ENCODE measurements around the gene SH3RF1.

Gene SH3RF1

DNA sequence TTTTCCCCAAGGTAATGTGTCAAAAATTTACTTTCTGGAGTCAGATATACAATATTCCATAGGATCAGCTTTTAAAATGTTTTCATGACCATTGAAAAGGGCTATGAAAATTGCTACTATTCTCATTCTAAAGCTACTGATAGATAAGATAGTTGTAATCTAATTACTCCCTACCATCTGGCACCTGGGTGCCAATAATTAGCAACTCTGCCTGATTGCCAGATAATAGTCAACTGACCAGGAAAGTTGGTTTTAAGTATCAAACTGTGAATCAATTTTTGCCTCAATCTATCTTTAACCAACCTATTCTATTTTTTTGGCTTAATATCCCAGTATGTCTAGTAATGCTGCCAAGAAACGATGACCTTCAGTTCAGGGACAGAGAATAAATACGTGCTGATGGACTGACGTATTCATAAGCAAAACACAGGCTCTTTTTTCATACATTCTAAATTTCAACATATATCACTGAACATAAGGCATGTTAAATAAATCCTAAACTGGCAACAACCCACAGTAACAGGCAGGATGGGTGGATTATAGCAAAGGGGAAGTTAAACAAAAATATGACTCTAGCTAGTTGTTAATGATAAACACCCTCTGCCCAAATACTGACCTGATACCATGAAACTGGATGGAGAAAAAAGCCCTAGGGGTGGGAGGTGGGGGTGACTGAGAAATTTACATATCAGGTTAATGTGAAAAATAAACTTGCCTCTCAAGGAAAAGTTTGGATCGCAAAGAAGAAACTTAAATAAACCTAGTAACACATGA lies 18.2 kb downstream of the SH3RF1 start:
- in situ Hi-C loops (cut with MboI; ENCODE audit: low sequenced_read_pairs) = no loop called here

- in situ Hi-C loops (cut with MboI; ENCODE audit: low sequenced_read_pairs) = no loop called here
Observed at GRCh38 chr4:169251291-169252235, 19.2 kb downstream of the SH3RF1 start.

DNA sequence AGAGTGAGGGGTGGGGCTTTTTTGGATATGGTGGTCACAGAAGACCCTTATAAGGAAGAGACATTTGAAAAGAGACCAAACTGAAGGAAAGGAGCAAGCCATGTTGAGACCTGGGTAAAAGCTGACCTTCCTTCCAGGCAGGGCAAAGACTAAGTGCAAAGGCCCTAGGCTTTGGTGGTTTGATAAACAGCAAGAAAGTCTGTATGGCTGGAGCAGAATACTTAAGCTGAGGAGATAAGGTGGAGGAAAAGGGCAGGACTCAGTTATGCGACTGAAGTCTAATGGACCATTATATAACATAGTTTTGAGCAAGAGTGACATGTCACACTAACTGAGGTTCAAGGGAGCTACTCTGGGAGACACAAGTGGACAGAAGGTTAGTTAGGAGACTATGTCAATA lies 20.0 kb downstream of the SH3RF1 start:
- in situ Hi-C loops (cut with MboI; ENCODE audit: low sequenced_read_pairs) = no loop called here

GRCh38 chr4:169249999-169250398 lies 20.8 kb downstream of the SH3RF1 start:
- in situ Hi-C loops (cut with MboI; ENCODE audit: low sequenced_read_pairs) = no loop called here

- in situ Hi-C loops (cut with MboI; ENCODE audit: low sequenced_read_pairs) = no loop called here
Observed at GRCh38 chr4:169249214-169249973, 21.4 kb downstream of the SH3RF1 start.

DNA sequence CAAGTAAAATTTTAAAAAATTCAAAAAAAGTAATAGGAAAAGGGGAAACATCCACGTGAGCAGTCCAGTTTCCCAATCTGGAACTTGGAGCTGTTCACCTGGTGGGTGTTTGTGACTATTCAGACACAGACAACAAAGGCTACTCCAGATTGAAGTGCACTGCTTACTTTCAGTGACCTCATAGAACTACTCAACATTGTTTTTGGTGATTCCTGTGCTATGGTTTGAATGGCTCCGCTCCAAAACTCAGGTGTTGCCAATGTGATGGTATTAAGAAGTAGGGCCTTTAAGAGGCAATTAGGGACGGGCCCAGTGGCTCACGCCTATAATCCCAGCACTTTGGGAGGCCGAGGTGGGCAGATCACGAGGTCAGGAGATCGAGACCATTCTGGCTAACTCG lies 22.1 kb downstream of the SH3RF1 start:
- in situ Hi-C loops (cut with MboI; ENCODE audit: low sequenced_read_pairs) = no loop called here

GRCh38 chr4:169246957-169247396 lies 23.8 kb downstream of the SH3RF1 start:
- in situ Hi-C loops (cut with MboI; ENCODE audit: low sequenced_read_pairs) = no loop called here

GRCh38 chr4:169246279-169246678 lies 24.5 kb downstream of the SH3RF1 start:
- in situ Hi-C loops (cut with MboI; ENCODE audit: low sequenced_read_pairs) = no loop called here

GRCh38 chr4:169245061-169245460 lies 25.7 kb downstream of the SH3RF1 start:
- in situ Hi-C loops (cut with MboI; ENCODE audit: low sequenced_read_pairs) = no loop called here

DNA sequence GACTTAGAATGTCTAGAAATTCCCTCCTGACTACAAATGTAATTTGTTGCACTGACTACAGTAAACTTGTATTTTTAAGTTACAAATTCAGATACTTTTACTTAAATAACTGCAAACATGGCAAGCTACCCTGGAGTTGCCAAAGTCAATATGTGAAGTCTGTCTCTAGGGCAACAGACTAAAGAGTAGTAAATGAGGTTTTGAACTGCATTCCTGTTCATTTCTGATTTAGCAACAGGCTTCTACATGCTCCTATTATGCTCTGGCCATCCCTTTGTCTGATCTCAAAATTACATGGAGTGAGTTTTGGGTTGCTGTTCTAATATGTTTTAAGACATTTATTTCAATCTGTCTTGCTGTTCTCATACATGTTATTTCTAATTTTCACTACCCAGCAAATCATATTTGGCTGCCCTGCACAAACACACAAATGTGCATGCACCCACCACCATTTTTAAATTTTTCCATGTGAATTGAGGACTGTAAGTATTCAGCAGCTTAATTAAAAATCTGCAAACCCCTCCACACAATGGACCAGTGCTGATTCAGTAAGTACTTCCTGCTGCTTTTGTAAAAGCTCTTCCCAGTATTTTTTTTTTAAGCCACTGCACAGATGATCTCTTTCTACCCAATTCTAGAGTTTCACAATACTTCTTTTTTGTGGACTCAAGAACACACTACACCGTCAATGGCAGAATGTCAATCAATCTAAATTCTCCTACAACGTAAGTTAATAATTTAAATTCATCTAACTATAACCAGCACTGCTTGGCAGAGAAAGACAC lies 26.7 kb downstream of the SH3RF1 start:
- in situ Hi-C loops (cut with MboI; ENCODE audit: low sequenced_read_pairs) = no loop called here

GRCh38 chr4:169241464-169241863 lies 29.3 kb downstream of the SH3RF1 start:
- in situ Hi-C loops (cut with MboI; ENCODE audit: low sequenced_read_pairs) = no loop called here

- in situ Hi-C loops (cut with MboI; ENCODE audit: low sequenced_read_pairs) = no loop called here
Observed at GRCh38 chr4:169239221-169239905, 31.4 kb downstream of the SH3RF1 start.

DNA sequence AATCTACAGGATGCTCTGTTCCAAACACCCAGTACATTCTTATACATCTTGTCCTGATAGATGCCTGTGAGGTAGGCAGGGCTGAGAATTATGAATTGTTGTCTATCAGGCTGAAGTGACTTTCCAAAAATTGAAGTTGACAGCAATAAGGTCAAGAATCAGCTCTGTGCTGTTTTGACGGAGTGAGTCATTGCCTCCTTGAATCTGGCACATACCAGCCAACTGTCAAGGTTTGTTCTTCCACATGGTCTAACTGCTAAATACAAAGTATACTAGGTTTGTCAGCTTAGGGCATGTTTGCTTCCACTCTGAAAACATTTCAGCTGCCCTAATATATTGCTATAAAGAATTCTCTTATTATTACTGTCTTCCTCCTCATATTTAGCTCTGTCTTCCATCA lies 32.3 kb downstream of the SH3RF1 start:
- in situ Hi-C loops (cut with MboI; ENCODE audit: low sequenced_read_pairs) = no loop called here

DNA sequence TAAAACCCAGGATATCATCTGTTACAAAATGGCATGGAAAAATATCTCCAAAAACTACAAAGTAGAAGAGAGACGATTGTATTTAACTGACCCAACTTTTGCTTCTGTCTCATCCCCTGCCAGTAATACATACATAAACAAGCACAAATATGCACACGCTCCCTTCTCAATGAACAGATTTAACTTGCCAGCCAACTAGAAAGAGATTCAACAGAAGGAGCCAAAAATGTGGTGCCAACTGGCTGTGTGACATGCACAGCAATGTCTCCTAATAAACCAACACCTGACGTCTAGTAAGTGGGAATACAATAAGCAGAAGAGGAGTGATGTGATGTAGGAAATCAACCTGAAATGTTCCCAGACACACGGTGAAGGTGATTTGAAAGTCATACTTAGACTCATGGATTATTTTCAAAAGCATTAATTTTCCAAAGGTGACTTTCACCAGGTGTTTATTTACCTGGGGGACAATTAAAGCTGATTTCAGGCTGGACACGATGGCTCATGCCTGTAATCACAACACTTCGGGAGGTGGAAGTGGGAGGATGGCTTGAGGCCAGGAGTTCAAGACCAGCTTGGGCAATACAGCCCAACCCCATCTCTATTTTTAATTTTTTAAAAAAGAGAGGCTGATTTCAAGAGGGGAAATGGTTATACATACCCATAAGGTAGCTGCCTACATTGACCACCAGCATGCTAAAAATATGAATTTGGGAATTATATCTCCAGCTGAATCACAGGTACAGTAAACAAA lies 33.7 kb downstream of the SH3RF1 start:
- in situ Hi-C loops (cut with MboI; ENCODE audit: low sequenced_read_pairs) = no loop called here

GRCh38 chr4:169236078-169236477 lies 34.7 kb downstream of the SH3RF1 start:
- in situ Hi-C loops (cut with MboI; ENCODE audit: low sequenced_read_pairs) = no loop called here

DNA sequence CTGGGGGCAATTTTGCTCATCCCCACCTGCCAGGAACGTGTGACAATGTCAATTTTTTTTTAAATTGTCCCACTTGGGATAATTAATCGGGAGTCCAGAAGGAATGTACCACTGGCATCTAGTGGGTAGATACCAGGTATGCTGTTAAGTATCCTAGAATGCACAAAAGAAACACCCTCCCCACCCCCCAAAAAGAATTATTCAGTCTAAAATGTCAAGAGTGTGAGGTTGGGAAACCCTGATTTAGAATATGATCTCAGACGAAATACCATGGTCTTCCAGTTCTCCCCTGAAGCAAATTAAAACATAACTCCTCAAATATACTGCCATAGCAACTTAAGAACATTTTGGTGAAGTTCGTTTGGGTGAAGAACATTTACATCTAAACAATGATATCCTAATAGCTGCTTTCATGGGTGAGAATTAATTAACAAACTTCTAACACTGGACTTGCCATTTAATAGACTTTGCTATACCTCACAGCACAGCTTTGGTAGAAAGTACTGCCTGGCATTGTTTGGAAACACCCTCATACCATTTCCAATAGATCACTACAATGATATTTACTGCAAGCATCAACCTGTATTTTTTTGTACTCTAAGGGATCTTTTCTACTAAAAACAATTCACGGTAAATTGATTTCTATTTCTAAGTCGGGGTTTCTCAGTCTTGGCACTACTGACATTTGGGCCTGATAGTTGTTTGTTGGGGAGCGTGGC lies 36.5 kb downstream of the SH3RF1 start:
- in situ Hi-C loops (cut with MboI; ENCODE audit: low sequenced_read_pairs) = no loop called here

- in situ Hi-C loops (cut with MboI; ENCODE audit: low sequenced_read_pairs) = no loop called here
Observed at GRCh38 chr4:169233691-169234090, 37.1 kb downstream of the SH3RF1 start.

GRCh38 chr4:169231647-169232262 lies 39.0 kb downstream of the SH3RF1 start:
- in situ Hi-C loops (cut with MboI; ENCODE audit: low sequenced_read_pairs) = no loop called here
